ENCODE data around the gene CYB561D2.

The CYB561D2 gene

DNA sequence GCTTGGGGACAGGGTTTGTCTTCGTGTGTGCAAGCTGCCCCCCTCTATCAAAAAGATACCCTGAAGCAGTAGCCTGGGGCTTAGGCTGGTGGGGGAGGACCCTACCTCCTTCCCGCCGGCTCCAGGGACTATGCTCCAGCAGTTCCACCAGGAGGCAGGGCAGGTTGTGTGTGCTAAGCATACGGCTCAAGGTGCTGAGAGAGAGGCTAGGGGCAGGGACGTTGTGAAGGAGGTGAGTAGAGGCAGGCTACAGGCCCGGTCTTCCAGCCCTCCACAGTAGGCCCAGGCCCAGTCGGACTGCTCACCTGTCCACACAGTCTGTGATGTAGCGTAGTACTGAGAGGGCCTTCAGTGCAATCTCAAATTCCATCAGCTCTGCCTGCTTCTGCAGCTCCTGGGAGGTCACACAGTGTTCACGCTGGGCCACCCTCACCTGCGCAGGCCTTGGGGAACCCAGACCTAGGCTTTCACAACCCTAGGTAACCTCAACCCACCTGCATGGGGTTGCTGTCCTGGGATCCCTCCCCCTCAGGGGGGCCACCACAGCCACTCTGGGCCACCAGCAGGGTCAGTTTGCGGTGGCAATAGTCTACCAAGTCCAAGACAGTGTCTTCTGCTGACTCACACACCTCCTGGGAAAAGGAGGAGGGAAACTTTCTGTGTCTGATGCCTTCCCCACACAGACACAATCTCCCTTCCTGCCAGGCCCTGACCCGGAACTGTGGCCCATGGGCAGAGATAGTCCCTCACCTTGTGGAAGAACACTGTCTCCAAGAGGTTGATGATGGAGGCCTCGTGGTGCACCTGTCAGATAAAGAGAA is 7.6 kb upstream of the CYB561D2 start:
- no peak for DNase-seq

DNA sequence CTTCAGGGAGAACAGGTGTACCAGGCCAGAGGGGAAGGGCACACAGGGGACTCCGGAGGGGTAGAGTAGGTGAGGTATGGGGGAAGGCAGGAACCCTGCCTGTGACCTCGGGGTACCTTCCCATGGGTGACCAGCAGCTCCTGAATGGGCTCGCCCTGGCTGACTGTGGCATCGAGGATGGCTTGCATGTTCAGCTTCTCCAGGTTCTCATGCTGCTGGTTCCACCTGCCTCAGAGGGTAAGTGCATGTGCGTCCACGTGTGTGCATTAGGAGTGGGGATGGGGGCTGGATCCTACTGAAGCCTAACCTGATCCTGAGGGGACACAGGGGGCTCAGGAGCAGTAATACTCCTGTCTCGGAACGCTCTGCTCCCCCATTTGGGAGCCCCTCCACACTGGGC is 5.7 kb upstream of the CYB561D2 start:
- no peak for DNase-seq

- peak; percentile 39 for DNase-seq
Measured at GRCh38 chr3:50345586-50346234, 5.0 kb upstream of the CYB561D2 start, which contains the start of gene ZMYND10. TSS of gene ZMYND10 (minus strand) at chr3:50345732. CDS start at chr3:50345579, 153 bp downstream.

- peak; percentile 75 for DNase-seq
Measured at GRCh38 chr3:50347187-50347813, 3.4 kb upstream of the CYB561D2 start.

- no peak for DNase-seq
Measured at GRCh38 chr3:50350213-50350526, 492 bp upstream of the CYB561D2 start.

- no peak for DNase-seq
Measured at GRCh38 chr3:50351323-50351697, 648 bp downstream of the CYB561D2 start.

- peak; percentile 29 for DNase-seq
Measured at GRCh38 chr3:50352781-50353180, 2.1 kb downstream of the CYB561D2 start.

DNA sequence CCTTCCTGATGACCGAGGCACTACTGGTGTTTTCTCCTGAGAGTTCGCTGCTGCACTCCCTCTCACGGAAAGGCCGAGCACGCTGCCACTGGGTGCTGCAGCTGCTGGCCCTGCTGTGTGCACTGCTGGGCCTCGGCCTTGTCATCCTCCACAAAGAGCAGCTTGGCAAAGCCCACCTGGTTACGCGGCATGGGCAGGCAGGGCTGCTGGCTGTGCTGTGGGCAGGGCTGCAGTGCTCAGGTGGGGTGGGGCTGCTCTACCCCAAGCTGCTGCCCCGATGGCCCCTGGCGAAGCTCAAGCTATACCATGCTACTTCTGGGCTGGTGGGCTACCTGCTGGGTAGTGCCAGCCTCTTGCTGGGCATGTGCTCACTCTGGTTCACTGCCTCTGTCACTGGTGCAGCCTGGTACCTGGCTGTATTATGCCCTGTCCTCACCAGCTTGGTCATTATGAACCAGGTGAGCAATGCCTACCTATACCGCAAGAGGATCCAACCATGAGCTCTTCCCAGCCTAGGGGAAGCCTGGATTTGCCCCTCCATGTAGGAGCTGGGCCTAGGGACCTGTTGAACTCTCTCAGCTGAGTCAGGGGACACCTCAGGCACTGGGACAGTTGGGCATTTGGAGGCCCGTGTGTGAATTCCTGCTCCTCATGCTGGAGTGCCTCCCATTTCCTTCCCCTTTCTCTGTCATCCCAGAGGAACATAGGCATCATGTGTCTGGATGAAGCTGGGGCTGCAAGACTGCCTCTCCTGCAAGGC is 2.8 kb downstream of the CYB561D2 start:
- DNase-seq = no peak

DNA sequence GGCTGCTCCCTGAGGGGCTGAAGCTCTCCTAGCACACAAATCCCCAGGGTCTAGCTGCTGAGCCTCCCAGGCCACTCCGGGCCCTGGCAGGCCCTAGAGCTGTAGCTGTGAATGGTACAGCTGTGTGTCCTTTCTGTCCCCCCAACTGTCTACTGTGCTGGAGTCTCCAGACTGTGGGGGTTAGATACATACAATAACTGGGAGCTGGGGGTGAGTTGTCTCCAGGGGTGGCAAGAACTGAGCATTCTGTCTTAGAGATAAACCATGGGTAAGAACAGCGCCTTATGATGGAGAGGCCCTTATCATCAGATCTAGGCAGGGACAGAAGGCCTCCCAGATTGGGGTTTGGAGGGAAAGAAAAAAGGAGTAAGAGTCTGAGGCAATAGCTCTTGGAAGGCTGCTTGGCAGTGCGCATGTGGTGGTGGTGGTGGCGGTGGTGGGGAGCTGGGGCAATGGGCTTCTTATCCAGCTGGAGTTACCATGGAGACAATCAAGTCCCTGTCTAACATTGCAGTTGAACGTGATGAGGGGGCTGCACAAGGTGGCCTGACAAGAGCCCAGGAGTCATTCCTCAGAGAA is 3.6 kb downstream of the CYB561D2 start:
- DNase-seq = no peak

- no peak for DNase-seq
Measured at GRCh38 chr3:50354850-50355249, 4.2 kb downstream of the CYB561D2 start.

GRCh38 chr3:50355829-50356552 is 5.3 kb downstream of the CYB561D2 start:
- DNase-seq = no peak

GRCh38 chr3:50356553-50356952 is 5.9 kb downstream of the CYB561D2 start:
- DNase-seq = no peak

DNA sequence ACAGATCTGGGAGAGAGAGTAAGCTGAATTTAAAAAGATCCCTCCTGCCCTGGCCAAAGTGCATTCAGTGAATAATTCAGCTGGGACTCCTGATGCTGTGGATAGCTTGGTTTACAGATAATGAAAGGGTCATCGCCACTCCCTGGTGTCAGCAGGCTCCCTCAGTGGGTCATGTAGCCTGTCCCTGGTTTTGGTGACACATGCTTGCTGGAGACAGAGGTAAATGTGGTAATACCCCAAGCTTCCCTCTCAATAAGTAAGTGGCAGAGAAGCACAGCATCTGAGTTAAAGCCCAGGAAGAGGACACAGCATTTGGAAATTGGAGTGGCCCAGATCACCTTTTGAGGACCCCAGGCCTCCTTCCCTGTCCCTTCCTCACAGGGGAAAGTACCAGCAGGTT is 6.8 kb downstream of the CYB561D2 start:
- DNase-seq = no peak

DNA sequence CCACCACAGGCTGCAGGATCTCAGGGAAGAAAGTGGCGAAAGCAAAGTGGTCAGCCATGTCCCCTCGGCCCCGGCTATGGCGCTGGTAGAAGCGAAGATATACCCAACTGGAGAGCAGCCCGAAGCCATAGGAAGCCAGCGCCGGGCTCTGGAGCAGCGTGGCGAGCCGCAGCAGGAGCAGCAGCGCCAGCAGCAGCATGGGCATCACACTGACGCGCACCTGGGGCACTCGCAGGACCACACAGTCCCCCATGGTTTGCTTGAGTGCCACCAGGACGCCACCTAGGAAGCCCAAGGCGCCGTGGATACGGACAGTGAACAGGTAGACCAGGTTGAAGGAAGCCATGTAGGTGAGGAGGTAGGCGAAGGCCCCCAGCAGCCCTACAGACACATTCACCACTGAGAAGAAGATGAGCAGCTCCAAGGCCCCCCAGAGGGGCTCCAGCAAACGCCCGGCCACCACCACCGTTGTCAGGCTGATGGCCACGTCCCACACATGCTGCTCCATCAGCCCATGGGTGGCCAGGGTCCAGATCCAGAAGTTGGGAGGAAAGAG is 7.8 kb downstream of the CYB561D2 start:
- no peak for DNase-seq

GRCh38 chr3:50358911-50359759 is 8.5 kb downstream of the CYB561D2 start, which contains the start of gene TMEM115:
TSS of gene TMEM115 (minus strand) at chr3:50359521. CDS start at chr3:50359063, 458 bp downstream.
- peak; percentile 98 for DNase-seq

DNA sequence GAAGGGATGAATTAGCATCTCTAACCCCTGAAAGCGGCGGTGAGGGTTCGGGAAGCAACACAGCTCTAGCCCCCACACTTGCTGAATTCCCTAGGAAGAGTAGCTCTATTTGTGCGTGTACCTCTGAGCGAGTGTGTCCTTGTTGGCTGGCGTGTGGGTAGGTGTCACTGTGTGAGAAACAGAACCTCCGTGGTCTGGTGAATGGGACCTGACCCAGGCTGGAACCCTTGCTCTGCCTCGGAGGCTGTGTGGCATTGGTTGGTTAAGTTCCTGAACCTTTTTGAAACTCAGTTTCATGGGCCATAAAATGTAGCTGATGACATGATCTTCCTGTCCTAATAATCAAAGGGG is 9.1 kb downstream of the CYB561D2 start:
- DNase-seq = no peak

DNA sequence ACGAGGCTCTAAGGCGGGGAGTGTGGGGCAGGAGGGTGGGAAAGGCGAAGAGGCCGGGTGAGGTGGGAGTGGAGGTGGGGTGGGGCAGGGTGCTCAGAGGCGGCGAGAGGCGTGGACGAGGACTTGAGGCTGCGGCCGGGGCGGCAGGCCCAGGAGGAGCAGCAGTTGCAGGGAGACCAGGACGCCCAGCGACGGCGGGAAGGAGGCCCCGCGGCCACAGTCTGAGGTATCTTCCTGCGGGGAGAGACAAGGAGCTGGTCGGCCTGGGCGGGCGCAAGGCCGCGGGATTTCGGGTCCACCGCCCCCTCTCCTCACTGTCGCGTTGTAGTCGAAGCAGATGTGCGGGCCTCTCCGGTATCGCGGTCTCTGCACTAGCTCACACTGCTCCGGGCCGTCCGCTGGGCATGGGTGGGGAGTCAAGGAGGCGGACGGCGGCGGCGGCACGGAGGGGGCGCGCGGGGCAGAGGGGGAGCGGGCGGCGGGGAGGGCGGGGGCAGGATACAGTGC is 14.0 kb downstream of the CYB561D2 start:
- DNase-seq = no peak

- DNase-seq = peak; percentile 51
Measured at GRCh38 chr3:50365080-50365841, 14.6 kb downstream of the CYB561D2 start.

GRCh38 chr3:50365842-50366220 is 15.2 kb downstream of the CYB561D2 start:
- DNase-seq = no peak
